HepG2 (cell line): ENCODE measurements around the gene SMC1B. TPM values are rescaled to one million over a fixed set of nuclear protein-coding genes. Genes with fewer than 3 reads are reported as not detected.

Experiments
- ATAC-seq: fragments of 200-7000 bp; cut with Tn5 transposase; 3 replicates; pipeline ENCODE4 v1.9.1; 2020; ENCODE audit warnings: mild to moderate bottlenecking, moderate library complexity
- BruUV-seq: library from RNA; stranded (reverse); fragments of 400-500 nt; replicated peaks from 2 replicates; lab custom pipeline; 2021; lab: Mats Ljungman, UMichigan
- CTCF ChIA-PET: fragments of 300-600 bp; formaldehyde crosslinking; extraction: SDS; loops from one replicate; lab custom pipeline; 2021; ENCODE audit warnings: low total read pairs, inconsistent platforms, low intra/inter-chr PET ratio; lab: Yijun Ruan, JAX
- POLR2A ChIA-PET: fragments of 350-600 bp; sonication (Branson Sonifier 250); formaldehyde crosslinking; loops from one replicate; lab custom pipeline; 2020; ENCODE audit warnings: antibody characterized with exemption, inconsistent platforms; lab: Yijun Ruan, JAX
- DNase-seq: peaks from one replicate; pipeline ENCODE4 v3.0.0-alpha.2; 2015; ENCODE audit warnings: low spot score
- FAIRE-seq: peaks from 3 replicates; lab custom pipeline; 2011; peaks lifted over from hg19 to GRCh38; lab: Jason Lieb, UNC
- H2AFZ ChIP-seq: one replicate; pipeline ENCODE4 v1.6.1; 2011; ENCODE audit warnings: low read length, inconsistent platforms
- H3K27ac ChIP-seq: fragments of 300-600 bp; 3 replicates; pipeline ENCODE4 v1.8.0; 2011; ENCODE audit warnings: mixed run types, mild to moderate bottlenecking, mixed read lengths, low read length, inconsistent platforms; ENCODE audit not compliant: insufficient read depth; ENCODE audit errors: extremely low read length
- H3K27me3 ChIP-seq, 2 experiments: fragments of 200-600 bp in 1 of 2; 2 replicates in 1 of 2; 3 replicates in 1 of 2; pipeline versions ENCODE4 v1.6.0 to v1.8.0; 2011; ENCODE audit warnings: low read length in 2 of 2, mild to moderate bottlenecking in 2 of 2, moderate library complexity in 2 of 2, inconsistent platforms in 1 of 2; ENCODE audit not compliant: insufficient read depth in 2 of 2, control insufficient read depth in 1 of 2
- H3K36me3 ChIP-seq, 2 experiments: fragments of 200-600 bp in 1 of 2; replicated peaks in 1 of 2; 2 replicates in 1 of 2; 3 replicates in 1 of 2; pipeline versions ENCODE4 v1.5.1 to v1.8.0; 2011; ENCODE audit warnings: low read length in 2 of 2, inconsistent platforms in 1 of 2; ENCODE audit not compliant: insufficient read depth in 2 of 2, control insufficient read depth in 1 of 2
- H3K4me1 ChIP-seq: 2 replicates; pipeline ENCODE4 v1.5.1; 2012; ENCODE audit warnings: low read length, inconsistent platforms; ENCODE audit not compliant: insufficient read depth
- H3K4me2 ChIP-seq: 2 replicates; pipeline ENCODE4 v1.6.0; 2011; ENCODE audit warnings: low read depth, low read length, inconsistent platforms
- H3K4me3 ChIP-seq, 3 experiments: fragments of 200-600 bp in 1 of 3; sonication (generic), shearing (Covaris generic) in 1 of 3; replicated peaks in 1 of 3; 2 replicates each; pipeline ENCODE4 v1.5.1; 2011 to 2016; ENCODE audit warnings: low read length in 3 of 3, inconsistent platforms in 2 of 3, low read depth in 2 of 3, mild to moderate bottlenecking in 2 of 3, control low read depth in 1 of 3, mixed read lengths in 1 of 3; ENCODE audit not compliant: insufficient read depth in 1 of 3
- H3K79me2 ChIP-seq: one replicate; pipeline ENCODE4 v1.6.1; 2011; ENCODE audit warnings: low read length, inconsistent platforms; ENCODE audit not compliant: insufficient read depth
- H3K9ac ChIP-seq: 2 replicates; pipeline ENCODE4 v1.6.0; 2011; ENCODE audit warnings: mild to moderate bottlenecking, low read depth, low read length, inconsistent platforms; ENCODE audit not compliant: insufficient read depth
- H3K9me3 ChIP-seq: 2 replicates; pipeline ENCODE4 v1.5.1; 2012; ENCODE audit warnings: mild to moderate bottlenecking, low read length
- H4K20me1 ChIP-seq: 2 replicates; pipeline ENCODE4 v1.6.0; 2011; ENCODE audit warnings: inconsistent platforms, mild to moderate bottlenecking, low read length, moderate library complexity; ENCODE audit not compliant: insufficient read depth
- GATAD2A ChIP-seq: IDR thresholded peaks from 2 replicates; pipeline ENCODE4 v1.6.1; 2016
- HNF4G ChIP-seq, 2 experiments: sonication (generic) in 1 of 2; formaldehyde crosslinking in 1 of 2; IDR thresholded peaks; 2 replicates each; pipeline versions ENCODE4 v1.4.0 to v1.6.1; 2011 to 2020; ENCODE audit warnings: borderline replicate concordance in 2 of 2, low read depth in 2 of 2, mild to moderate bottlenecking in 2 of 2, low read length in 1 of 2, missing genetic modification reagents in 1 of 2, moderate library complexity in 1 of 2
- KDM2A ChIP-seq: sonication (generic); formaldehyde crosslinking; IDR thresholded peaks from 2 replicates; pipeline ENCODE4 v1.4.0; 2020; ENCODE audit warnings: low read depth, missing genetic modification reagents, borderline replicate concordance
- MXI1 ChIP-seq: IDR thresholded peaks from 3 replicates; pipeline ENCODE4 v1.6.1; 2012; ENCODE audit warnings: low read depth, low read length, inconsistent platforms, borderline replicate concordance
- PHF21A ChIP-seq: sonication (generic); formaldehyde crosslinking; IDR thresholded peaks from 2 replicates; pipeline ENCODE4 v1.5.0; 2020; ENCODE audit warnings: mild to moderate bottlenecking, missing genetic modification reagents
- SMAD3 ChIP-seq: sonication (generic); formaldehyde crosslinking; IDR thresholded peaks from 2 replicates; pipeline ENCODE4 v1.4.0; 2020; ENCODE audit warnings: missing genetic modification reagents
- STAG1 ChIP-seq: sonication (generic); formaldehyde crosslinking; IDR thresholded peaks from 2 replicates; pipeline ENCODE4 v1.4.0; 2020; ENCODE audit warnings: missing genetic modification reagents
- ZNF644 ChIP-seq: IDR thresholded peaks from 2 replicates; pipeline ENCODE4 v1.6.1; 2016; ENCODE audit warnings: low read depth
- WGBS: methylation state at CpG from one replicate; pipeline ENCODE4 v1.1.6; 2017; ENCODE audit warnings: low lambda C conversion rate; 5-methylcytosine and 5-hydroxymethylcytosine counted together
- in situ Hi-C: cut with HindIII; loops from 2 replicates; pipeline ENCODE4 v1.10.0; 2017; ENCODE audit warnings: low pct_unique_long_range_greater_than_20kb; ENCODE audit not compliant: extremely low pct_ligation_motif_present
- intact Hi-C: fragments of 100-400 bp; cut with micrococcal nuclease; formaldehyde crosslinking; loops from one replicate; pipeline ENCODE4 v1.10.0; 2022; ENCODE audit not compliant: unreplicated experiment
- polyA plus RNA-seq, 8 experiments: library from polyadenylated mRNA; depleted of rRNA in 3 of 8; stranded (reverse) in 7 of 8; unstranded in 1 of 8; fragments of >200 nt; fragmentation: Illumina TruSeq in 4 of 8; extraction: Trizol in 4 of 8; gene quantifications; 2 replicates each; pipeline versions ENCODE4 v1.2.1 to v1.2.3, GENCODE V29; 2011 to 2016; ENCODE audit warnings: low read depth in 4 of 8, missing spikeins in 1 of 8, mixed read lengths in 1 of 8; ENCODE audit not compliant: insufficient read depth in 1 of 8
- total RNA-seq, 5 experiments: library from RNA; depleted of rRNA; stranded (reverse); fragments of >200 nt; fragmentation: Illumina TruSeq; extraction: Trizol; gene quantifications; 2 replicates each; pipeline ENCODE4 v1.2.3, GENCODE V29; 2016; ENCODE audit warnings: low read depth in 1 of 5
- TF ChIP-seq, protein P1 (sequence below): sonication (generic); formaldehyde crosslinking; IDR thresholded peaks from 2 replicates; pipeline ENCODE4 v1.5.0; 2020; ENCODE audit warnings: mild to moderate bottlenecking, missing genetic modification reagents, moderate library complexity
- TF ChIP-seq, protein P2 (sequence below), 2 experiments: sonication (generic) in 1 of 2; formaldehyde crosslinking in 1 of 2; IDR thresholded peaks; 2 replicates each; pipeline versions ENCODE4 v1.4.0 to v1.6.1; 2018 to 2020; ENCODE audit warnings: missing genetic modification reagents in 2 of 2, borderline replicate concordance in 1 of 2, low read depth in 1 of 2, mild to moderate bottlenecking in 1 of 2, missing biosample characterization in 1 of 2
- TF ChIP-seq, protein P3 (sequence below): sonication (generic); formaldehyde crosslinking; IDR thresholded peaks from 2 replicates; pipeline ENCODE4 v1.8.0; 2022; ENCODE audit warnings: missing genetic modification reagents, mild to moderate bottlenecking, moderate library complexity, borderline replicate concordance
- TF ChIP-seq, protein P4 (sequence below): IDR thresholded peaks from 2 replicates; pipeline ENCODE4 v1.4.0; 2020; ENCODE audit warnings: mild to moderate bottlenecking, missing genetic modification reagents

Gene SMC1B
- total and polyA plus RNA-seq, 2 of the 13 experiments (the other 11 are each of a cell fraction or from before 2014, with no cell fraction given) = not detected

DNA sequence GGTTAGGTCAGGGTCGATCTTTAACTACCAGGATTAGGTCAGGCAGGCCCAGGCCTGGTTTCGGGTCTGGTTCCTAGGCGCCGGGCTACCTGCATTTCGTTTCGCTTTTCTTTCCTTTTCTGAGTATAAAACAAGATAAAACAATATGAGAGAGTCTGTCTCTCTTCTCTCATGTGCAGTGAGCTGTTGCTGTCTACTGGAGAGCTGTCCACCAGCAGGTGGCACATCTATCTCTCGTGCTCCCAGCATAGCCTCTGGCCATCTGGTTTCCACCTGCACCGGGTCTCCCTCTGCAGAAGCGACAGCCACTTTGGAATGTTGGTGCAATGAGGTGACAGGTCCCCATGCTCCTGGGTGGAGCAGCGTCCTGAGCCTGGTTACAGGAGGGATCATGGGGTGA lies 27.7 kb upstream of the SMC1B start:
- DNase-seq (peak; percentile 71), FAIRE-seq (peak; percentile 79), ATAC-seq (peak; percentile 97)
- H3K27ac ChIP-seq = no peak overlapping the region
- no peaks in the 10 kb centered on the region for H3K36me3 ChIP-seq
- no peaks in the 10 kb centered on the region for H4K20me1 ChIP-seq
- H3K4me1 ChIP-seq = peaks cover 47% of the 10 kb centered on the region
- BruUV-seq = no TSS peak
- no peaks in the 10 kb centered on the region for H3K9me3 ChIP-seq
- in situ Hi-C loops = loop anchor here (5.0 kb wide), 1 partner anchor 111 kb away; no protein-coding TSS in a partner anchor
- POLR2A ChIA-PET = interaction anchor here (1.1 to 2.7 kb wide), 2 partner anchors 62 to 113 kb away, joined by 6 to 12 read pairs; partner anchors contain the start of gene FBLN1
- H3K27me3 ChIP-seq = no peaks in the 10 kb centered on the region
- no peak overlapping the region for H3K9ac ChIP-seq
- peak overlapping the region; percentile 75 for H3K4me2 ChIP-seq
- CTCF ChIA-PET = interaction anchor here (1.7 to 2.3 kb wide), 2 partner anchors 21 to 113 kb away, joined by 7 to 32 read pairs; no protein-coding TSS in a partner anchor
- intact Hi-C loops = loop anchor here (1.0 to 5.0 kb wide), 2 partner anchors 41 to 112 kb away; no protein-coding TSS in a partner anchor
- H3K4me3 ChIP-seq = peak overlapping the region; percentile 22 to 44 (median 32); a peak in 4 of 6 replicates
- H2AFZ ChIP-seq = no peak overlapping the region
- no peaks in the 10 kb centered on the region for H3K79me2 ChIP-seq
- WGBS = 3% methylated on average over 10 of the region's 10 CpGs
- TF ChIP-seq, protein P1, sequence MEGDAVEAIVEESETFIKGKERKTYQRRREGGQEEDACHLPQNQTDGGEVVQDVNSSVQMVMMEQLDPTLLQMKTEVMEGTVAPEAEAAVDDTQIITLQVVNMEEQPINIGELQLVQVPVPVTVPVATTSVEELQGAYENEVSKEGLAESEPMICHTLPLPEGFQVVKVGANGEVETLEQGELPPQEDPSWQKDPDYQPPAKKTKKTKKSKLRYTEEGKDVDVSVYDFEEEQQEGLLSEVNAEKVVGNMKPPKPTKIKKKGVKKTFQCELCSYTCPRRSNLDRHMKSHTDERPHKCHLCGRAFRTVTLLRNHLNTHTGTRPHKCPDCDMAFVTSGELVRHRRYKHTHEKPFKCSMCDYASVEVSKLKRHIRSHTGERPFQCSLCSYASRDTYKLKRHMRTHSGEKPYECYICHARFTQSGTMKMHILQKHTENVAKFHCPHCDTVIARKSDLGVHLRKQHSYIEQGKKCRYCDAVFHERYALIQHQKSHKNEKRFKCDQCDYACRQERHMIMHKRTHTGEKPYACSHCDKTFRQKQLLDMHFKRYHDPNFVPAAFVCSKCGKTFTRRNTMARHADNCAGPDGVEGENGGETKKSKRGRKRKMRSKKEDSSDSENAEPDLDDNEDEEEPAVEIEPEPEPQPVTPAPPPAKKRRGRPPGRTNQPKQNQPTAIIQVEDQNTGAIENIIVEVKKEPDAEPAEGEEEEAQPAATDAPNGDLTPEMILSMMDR (CRISPR knock-in tag) = peak; percentile 93
- 0 out of 2 replicates have a peak, but pooled peaks have one; percentile 43 for TF ChIP-seq SMAD3 (CRISPR knock-in tag)
- TF ChIP-seq MXI1 = no peak
- peak; percentile 91 for TF ChIP-seq STAG1 (CRISPR knock-in tag)
- TF ChIP-seq PHF21A = 0 out of 2 replicates have a peak, but pooled peaks have one; percentile 16
- TF ChIP-seq GATAD2A (CRISPR knock-in tag) = peak; percentile 58; the same call in 1 of the 2 replicates
- TF ChIP-seq, protein P2, sequence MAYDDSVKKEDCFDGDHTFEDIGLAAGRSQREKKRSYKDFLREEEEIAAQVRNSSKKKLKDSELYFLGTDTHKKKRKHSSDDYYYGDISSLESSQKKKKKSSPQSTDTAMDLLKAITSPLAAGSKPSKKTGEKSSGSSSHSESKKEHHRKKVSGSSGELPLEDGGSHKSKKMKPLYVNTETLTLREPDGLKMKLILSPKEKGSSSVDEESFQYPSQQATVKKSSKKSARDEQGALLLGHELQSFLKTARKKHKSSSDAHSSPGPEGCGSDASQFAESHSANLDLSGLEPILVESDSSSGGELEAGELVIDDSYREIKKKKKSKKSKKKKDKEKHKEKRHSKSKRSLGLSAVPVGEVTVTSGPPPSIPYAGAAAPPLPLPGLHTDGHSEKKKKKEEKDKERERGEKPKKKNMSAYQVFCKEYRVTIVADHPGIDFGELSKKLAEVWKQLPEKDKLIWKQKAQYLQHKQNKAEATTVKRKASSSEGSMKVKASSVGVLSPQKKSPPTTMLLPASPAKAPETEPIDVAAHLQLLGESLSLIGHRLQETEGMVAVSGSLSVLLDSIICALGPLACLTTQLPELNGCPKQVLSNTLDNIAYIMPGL (CRISPR knock-in tag; IDR thresholded peaks at IDR 0.05; ENCODE audit: borderline replicate concordance in 1 of 2, low read depth in 1 of 2) = peak in 1 of 2 experiments; percentile 75; a peak in 1 of 4 replicates
- TF ChIP-seq, protein P3, sequence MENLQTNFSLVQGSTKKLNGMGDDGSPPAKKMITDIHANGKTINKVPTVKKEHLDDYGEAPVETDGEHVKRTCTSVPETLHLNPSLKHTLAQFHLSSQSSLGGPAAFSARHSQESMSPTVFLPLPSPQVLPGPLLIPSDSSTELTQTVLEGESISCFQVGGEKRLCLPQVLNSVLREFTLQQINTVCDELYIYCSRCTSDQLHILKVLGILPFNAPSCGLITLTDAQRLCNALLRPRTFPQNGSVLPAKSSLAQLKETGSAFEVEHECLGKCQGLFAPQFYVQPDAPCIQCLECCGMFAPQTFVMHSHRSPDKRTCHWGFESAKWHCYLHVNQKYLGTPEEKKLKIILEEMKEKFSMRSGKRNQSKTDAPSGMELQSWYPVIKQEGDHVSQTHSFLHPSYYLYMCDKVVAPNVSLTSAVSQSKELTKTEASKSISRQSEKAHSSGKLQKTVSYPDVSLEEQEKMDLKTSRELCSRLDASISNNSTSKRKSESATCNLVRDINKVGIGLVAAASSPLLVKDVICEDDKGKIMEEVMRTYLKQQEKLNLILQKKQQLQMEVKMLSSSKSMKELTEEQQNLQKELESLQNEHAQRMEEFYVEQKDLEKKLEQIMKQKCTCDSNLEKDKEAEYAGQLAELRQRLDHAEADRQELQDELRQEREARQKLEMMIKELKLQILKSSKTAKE (CRISPR knock-in tag) = no peak
- TF ChIP-seq, protein P4, sequence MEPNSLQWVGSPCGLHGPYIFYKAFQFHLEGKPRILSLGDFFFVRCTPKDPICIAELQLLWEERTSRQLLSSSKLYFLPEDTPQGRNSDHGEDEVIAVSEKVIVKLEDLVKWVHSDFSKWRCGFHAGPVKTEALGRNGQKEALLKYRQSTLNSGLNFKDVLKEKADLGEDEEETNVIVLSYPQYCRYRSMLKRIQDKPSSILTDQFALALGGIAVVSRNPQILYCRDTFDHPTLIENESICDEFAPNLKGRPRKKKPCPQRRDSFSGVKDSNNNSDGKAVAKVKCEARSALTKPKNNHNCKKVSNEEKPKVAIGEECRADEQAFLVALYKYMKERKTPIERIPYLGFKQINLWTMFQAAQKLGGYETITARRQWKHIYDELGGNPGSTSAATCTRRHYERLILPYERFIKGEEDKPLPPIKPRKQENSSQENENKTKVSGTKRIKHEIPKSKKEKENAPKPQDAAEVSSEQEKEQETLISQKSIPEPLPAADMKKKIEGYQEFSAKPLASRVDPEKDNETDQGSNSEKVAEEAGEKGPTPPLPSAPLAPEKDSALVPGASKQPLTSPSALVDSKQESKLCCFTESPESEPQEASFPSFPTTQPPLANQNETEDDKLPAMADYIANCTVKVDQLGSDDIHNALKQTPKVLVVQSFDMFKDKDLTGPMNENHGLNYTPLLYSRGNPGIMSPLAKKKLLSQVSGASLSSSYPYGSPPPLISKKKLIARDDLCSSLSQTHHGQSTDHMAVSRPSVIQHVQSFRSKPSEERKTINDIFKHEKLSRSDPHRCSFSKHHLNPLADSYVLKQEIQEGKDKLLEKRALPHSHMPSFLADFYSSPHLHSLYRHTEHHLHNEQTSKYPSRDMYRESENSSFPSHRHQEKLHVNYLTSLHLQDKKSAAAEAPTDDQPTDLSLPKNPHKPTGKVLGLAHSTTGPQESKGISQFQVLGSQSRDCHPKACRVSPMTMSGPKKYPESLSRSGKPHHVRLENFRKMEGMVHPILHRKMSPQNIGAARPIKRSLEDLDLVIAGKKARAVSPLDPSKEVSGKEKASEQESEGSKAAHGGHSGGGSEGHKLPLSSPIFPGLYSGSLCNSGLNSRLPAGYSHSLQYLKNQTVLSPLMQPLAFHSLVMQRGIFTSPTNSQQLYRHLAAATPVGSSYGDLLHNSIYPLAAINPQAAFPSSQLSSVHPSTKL = peak; percentile 31; the same call in 1 of the 2 replicates
- 0 out of 2 replicates have a peak, but pooled peaks have one; percentile 27 for TF ChIP-seq ZNF644 (CRISPR knock-in tag)
- peak; percentile 84; the same call in 1 of the 2 replicates for TF ChIP-seq KDM2A (CRISPR knock-in tag)
- TF ChIP-seq HNF4G (IDR thresholded peaks at IDR 0.05; ENCODE audit: borderline replicate concordance, low read depth, low read length) = no peak
- TF ChIP-seq HNF4G (CRISPR knock-in tag; IDR thresholded peaks at IDR 0.05; ENCODE audit: borderline replicate concordance, low read depth) = no peak
